Fibroblast of gingiva (primary cell): Measurements from ENCODE around the gene FAM168A.

Experiments
- DNase-seq: peaks from one replicate; pipeline ENCODE4 v3.0.0-alpha.2; 2011; ENCODE audit warnings: low read depth

The FAM168A gene

DNA sequence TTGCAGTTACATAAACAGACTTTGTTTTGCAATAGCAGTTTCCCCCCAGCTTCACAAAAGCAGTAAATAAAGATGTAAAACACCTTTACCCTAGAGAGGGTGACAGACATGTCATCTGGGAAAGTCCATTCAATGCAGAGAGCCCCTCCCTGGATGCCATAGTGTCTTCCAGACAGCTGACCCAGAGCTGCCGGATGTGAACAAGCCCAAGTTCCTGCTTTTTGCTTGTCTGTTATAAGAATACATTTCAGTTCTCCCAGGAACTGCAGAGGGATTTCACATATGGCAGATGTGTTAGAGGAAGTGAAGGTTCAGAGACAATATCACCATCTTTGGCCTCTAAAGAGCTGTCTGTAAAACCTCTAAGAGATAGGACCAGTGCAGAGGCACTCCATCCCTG lies 172.8 kb downstream of the FAM168A start:
- no peak for DNase-seq

DNA sequence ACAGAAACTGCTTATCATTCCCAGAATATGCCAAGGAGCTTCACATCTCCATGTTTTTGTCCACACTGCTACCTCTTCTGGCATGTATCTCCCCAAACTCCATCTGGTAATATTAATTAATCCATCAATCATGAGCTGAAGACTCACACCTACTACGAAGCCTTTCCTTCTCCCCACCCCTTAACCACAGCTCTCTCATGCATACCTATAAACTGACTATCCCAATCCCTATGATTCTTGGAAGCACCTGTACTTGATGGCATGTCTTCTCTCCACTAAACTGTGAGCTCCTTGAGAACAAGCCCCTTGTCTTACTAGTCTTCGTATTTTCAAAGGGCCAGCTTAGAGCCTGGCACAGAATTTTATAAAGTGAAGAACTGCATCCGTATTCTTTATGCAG lies 174.4 kb downstream of the FAM168A start:
- DNase-seq: no peak

DNA sequence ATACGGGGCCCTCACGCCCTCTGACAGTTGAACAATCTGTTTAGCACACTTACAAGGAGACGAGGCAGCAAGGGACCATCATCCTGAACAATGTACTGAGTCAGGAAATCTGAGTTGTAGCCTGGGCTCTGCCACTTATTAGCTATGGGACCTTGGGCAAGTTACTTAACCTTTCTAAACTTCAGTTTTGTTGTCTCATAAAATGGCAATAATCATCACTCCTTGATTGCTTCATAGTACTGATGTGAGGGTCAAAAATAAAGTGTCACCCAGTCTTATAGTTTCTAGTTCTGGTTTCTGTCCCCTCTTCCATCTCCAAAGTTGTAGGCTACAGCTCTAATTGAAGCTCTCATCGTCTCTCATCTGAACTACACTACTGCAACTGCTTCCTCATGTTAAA lies 175.0 kb downstream of the FAM168A start:
- no peak for DNase-seq

DNA sequence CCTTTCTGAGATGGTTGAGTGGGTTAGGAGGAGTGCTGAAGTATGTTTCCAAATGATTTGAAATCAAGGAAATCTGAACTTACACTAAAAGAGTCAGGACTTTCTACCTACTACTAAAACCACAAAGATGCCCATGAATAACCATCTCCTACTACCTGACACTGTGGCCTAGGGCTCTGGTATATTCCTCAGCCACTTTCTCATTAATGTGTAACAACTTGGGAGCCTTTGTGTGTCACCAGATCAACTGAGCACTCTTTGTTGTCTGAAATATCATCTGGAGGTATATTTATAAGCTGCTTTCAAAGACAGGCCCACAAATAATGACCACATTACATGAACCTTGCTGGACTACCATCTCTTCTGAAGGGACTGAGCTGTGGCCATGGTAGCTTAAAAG lies 177.8 kb downstream of the FAM168A start:
- no peak for DNase-seq

DNA sequence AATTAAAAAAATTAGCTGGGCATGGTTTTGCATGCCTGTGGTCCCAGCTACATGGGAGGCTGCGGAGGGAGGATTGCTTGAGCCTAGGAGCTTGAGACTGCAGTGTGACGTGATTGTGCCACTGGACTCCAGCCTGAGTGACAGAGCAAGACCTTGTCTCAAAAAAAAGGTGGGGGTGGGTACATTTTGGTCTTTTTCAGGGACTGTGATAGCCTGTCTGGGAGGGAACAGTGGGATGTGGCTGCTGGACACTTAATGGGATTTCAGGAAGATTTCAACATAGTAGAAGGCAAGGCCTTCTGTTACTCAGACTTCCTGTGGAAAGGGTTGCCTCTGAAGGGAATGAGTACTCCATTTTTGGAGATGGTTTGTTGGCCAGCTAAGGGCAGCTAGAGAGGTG lies 181.1 kb downstream of the FAM168A start:
- peak; percentile 39 for DNase-seq

DNA sequence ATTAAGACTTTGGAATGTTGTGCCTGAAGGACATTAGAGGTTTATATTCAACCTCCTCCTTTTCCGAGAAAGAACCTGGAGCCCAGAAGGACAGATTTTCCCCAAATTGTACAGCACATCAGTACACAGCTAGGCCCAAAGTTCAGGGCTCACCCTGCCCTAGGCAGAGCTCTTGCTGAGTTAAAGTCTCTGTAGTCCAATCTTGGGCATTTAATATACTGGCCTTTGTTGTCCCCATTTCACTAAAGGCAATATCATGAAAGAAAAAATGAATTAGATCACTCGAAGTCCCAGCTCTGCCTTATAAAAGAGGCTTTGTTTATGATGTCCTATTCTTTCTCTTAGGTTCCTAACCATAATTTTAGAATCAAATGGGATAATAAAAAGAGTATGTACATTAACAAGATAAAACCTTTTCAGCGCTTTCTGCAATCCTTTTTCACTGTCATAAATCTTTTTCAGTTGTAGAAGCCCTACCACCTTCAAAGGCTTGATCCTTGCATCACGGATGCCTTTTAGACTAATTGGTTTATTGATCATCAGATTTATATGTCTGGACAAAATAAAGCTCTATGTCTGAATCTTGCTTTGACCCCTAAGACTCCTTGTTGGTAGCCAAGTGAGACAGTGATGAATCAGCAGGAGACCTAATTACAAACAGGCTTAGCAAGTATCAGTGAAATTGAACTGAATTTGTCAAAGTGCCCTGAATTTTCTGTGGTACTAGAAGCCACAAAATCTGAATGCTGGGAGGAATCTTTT lies 181.9 kb downstream of the FAM168A start:
- peak; percentile 65 for DNase-seq

DNA sequence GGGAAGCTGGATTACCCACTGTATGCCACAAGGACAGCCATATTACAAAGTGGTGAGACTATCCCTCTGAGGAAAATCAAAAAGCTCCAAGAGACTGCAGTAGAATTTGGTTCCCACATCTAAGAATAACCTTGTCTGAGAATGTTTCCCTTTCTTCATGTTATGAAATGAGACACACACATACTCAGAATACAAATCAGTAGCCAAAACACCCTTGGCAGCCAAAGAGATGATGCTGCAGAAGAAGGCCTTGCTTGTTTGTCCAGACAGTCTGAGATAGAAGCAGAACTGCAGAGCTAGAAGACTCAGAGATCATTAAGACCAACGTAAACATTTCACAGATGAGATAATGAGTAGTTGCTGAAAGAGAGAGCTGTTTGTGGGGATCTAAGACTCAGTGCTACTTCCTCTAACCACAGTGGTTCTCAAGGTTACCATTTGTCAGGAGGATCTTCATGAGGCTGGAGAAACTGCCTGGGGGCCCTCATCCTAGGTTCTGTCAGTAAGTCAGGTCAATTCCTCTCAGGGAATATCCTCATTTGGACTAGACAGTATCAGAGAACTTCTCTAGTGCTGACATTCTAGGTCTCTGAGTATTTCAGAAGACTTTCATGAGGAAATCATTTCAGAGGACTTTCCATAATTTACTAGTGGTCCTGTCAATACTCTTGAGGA lies 182.8 kb downstream of the FAM168A start:
- peak; percentile 68 for DNase-seq

DNA sequence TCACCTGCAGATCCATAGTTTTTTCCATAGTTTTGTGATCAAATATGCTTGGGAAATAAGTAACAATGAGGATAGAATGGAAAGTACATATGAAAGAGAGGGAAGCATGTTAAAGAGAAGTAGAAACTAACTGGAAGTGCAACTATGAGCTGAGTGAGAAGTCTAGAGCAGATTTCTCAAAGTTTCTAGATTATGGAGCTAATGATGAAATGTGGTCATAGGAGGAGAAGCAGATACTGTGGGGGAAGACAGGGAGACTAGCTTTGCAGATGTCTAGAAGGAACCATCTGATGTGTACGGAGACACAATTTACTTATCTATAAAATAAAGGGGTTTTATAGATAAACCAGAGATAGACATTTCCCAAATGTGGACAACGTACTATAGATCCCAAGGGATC lies 184.7 kb downstream of the FAM168A start:
- DNase-seq: no peak

DNA sequence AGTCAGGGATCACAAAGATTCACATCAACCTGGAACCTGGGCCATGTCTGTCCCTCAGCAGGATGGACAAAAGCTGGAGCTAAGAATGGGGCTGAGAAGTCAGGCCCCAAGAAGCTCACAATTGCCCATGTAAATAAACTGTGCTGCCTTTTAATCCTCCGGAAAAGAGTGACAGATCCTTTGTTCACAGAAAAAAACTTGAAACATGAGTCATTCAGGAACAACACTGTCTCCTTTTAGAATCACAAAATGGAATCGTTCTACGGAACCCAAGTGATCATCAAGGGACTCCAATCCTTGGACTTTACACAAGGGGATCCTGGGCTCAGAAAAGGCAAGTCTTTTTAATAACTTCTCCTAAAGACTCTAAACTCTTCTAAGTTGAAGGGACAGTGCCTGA lies 185.6 kb downstream of the FAM168A start:
- no peak for DNase-seq

DNA sequence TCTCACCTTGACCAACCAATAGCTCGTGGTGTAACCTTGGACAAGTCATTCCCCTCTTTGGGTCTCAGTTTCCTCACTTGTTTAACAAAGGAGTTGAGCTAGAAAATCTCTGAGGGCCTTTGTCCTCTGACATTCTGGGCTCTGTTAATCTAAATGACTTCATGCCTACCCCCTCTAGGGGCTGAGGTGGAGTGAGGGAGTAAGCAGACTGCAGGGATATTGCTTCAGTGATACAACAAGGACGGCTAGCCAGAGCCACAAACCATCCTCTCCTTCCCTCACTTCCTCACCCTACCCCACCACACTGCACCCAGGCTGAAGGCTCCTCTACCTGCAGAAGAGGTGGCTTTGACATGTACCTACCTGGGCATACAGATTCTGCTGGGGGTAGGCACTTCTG lies 186.9 kb downstream of the FAM168A start:
- no peak for DNase-seq

DNA sequence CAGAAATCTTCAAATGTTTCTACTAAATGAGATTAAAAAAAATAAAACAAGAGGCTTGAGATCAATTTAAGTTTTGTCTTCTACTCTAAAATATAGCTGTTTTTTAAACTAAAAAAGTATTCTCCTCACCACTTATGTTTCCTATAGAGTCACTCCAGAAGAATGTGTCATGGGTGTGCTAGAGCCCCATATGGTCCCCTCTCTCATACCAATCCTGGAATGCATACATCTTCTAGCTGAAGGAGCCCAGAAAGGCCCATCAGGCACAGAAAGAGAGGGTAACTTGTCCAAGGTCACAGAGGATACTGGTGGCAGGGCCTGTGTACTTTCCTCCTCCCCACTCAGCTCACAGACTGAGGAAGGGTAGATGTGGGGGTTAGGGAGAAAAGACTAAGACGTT lies 187.3 kb downstream of the FAM168A start:
- no peak for DNase-seq

DNA sequence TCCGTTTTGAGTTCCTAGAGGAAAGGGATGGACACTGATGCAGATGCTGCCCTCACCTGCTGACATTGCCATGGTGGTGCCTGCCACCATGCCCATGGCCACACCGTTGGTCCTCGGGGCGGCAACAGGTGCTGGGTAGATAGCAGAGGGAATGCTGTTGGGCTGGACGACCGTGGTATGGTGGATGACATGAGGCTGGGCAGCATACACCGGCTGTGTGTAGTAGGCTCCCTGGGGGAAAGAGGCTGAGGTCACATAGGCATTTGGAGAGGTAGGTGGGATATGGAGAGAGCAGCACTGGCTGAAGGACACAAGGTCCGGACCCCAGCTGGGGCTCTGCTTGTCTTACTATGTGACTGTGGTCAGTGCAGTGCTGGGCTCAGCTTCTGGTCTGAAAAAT lies 188.5 kb downstream of the FAM168A start:
- no peak for DNase-seq

DNA sequence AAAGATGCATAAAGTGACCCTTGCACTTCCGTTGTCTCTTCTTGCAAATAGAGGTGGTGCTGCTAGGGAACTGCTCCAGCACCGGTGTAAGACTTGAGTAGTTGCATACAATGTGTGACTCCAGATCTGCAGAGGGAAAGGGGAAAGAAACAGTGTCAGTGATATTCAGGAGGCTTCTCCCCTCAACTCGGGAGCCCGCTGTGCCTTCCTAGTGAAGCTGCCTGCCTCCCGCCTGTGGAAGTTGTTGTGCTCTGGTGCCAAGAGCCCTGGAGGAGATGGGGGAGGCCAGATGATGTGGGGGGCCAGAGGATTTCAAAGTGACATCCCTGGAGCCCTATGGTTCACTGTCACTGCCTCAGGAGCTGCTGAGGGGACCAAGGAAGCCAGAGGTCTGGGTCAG lies 191.3 kb downstream of the FAM168A start:
- DNase-seq: no peak

DNA sequence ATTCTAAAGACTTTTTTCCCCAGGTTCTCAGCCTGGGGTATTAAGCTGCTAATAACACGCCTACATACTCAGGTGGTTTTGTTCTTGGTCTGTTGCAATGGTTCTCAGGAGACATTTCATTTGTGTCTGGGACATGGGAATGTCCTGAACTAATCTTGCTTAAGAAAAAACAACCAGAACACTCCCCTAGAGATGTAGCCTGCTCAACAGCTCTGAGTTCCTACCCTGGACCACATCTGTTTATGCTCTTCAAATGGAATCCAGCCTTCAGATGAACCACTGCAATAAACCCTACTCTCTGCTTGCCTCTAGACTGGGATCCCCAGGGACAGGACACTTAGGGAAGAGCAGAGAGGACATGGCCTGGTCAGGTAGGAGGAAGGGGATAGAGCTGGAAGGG lies 191.8 kb downstream of the FAM168A start:
- no peak for DNase-seq

DNA sequence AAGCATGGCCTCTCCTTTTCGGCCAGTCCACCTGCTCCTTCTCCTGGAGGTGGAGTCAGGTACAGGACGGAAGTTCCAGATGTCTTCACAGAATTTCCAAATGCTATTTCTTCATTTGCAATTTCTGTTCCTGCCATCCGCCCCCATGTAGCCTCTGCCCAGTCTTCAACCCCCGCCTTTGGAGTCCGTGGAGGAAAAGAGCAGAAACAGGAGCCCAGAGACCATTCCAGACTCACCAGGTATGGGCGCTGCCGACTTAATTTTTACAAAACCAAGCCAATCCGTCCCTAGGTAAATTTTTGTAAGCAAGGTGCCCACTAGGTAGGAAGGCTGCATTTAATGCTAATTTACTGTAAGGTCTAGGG lies 192.8 kb downstream of the FAM168A start:
- DNase-seq: no peak

DNA sequence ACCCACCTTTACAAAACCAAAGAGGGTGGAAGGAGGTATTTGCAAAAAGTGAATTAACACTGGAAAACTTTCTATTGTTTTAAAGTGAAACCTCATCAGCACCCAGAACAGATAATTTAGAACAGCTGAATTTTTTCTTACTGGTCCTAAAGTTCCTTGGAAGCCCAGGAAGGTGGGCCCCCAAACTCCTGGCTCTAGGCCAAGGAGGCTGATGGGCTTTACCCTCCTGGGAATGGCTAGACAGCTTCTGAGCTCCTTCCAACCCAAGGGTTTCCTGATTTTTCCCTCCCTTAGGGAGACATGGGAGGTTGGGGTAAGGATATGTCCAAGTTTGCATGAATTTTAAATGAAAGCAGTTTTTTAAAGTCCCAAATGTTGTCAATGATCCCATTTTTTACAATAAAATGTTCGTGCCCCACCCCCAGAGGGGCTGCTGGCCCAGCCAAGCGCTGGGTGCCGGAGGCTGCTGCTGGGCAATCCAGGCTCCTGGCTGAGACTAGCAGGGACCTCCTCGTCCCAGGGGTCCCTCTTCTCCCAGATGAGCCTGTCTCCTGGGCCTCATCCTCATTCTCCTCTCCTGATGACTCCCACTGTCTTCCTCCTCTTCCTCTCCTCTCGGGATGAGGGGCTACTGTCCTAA lies 193.3 kb downstream of the FAM168A start:
- DNase-seq: no peak

DNA sequence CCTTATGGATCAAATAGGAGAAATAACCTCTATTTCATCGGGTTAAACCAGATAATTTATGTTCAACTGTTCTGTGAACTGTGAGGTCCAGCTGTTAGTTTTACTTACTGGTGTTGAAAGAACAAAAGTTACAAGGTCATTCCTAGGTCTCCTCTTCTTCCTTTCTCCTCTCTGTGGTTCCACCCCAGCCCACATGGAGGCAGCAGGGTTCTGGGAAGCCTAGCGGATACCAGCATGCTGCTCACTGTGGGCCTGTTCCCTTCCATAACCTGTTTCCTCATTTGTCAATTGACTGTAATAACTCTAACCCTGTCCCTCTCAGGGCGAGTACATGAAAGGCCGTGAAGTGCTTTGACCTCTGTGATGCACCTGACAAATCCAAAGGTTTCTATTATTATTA lies 193.9 kb downstream of the FAM168A start:
- DNase-seq: peak; percentile 52

DNA sequence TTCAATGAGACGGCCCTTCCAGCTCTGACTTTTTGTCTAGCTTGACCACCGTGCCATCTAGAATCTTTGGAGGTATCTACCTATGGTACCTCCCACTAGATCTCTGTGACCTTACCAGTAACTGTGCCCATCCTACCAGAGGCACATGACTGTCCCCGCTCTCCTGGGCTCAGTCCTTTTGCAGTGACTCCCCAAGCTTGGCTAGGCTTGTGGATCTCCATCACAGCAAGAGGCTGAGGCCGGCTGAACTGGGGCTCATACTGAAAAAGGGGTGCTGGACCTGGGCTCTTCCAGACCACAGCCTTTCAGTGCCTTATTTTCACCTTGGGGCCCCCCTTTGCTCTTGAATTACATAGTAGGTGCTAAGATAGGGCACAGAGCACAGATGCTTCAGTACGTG lies 194.4 kb downstream of the FAM168A start:
- DNase-seq: no peak

DNA sequence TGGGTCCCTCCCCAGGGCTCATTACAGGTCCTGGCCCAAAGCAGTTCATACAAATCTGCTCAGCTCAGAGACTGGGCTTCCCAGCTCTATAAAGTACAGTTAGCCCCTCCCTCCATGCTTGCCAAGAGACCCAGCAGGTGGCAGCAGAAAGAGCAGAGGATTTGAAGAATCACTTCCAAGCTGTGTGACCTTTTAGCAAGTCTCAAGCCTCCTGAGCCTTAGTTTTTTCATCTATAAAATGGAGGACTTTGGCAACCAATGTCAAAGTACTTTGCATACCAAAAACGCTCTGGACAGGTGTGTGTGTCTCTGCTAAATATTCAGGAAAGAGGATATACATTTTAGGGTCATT lies 195.1 kb downstream of the FAM168A start:
- DNase-seq: no peak

DNA sequence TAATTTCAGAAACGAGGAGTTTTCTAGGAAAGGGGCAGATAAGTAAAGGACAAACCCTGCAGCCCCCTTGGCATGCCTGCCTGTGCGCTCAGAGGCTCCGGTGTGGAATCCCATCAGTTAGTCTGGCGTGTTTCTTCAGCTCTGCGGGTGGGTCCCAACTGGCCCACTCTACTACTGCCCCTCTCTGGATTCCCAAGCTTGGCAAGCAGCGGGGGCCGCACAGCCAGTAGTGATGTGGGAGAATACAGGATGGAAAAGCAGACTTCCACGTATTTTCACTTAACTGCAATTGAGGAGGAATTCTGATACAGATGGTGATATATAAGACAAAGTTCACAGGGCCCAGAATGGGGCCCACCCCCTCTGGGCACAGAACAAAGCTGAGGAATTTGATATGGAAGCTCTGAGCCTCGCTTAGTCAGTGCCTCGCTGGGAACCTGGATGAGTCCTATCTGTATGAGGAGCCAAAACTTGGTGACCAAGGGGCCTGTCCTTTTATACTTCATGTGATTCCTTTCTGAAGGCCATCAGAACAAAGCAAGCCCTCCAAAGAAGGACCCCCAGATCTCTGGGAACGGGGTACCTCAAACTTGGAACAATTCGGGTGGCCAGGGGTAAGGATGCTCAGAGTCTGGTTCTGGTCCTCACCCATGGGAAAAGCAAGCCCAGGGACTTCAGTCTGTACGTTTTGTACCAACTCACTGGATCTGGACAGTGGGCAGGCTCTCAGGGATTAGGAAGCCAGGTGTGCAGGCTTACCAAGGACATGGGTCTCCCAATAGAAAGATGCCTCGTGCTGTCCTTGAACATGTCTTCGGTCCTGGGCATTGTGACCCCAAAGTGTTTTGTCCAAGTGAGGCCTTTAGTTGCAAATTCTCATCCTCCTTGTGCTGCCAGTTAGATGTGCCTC lies 195.7 kb downstream of the FAM168A start:
- DNase-seq: peak; percentile 38

DNA sequence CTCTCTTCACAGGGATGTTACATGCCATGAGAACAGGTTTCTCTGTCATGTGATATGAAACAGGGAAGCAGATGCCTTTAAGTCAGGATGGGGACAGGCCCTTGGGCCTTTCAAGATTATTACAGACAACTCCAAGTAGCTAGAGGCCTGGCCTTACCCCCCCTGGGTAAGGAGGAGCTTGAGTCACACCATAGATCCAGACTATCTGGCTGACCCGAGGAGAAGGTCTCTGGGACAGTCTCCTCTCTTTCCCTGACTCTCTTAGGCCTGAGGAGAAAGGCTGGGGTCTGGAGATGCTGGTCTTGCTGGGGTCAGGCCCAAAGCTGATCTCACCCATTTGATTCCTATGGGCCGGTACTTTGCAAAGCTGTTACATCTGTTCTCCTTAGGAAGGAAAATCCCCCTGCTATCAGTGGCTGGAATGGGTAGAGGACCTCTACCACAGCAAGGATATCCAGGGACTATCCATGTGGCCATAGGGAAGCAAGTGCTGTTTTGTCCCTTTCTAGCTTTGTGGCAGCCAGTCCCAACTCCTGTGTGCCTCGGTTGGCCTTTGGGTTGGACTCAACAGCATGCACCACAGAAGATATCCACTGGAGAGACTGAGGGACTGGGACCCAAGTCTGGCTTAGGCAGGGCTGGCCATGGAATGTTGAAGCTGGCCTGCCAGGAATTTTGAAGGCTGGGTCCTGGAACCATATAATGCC lies 196.5 kb downstream of the FAM168A start:
- DNase-seq: no peak

DNA sequence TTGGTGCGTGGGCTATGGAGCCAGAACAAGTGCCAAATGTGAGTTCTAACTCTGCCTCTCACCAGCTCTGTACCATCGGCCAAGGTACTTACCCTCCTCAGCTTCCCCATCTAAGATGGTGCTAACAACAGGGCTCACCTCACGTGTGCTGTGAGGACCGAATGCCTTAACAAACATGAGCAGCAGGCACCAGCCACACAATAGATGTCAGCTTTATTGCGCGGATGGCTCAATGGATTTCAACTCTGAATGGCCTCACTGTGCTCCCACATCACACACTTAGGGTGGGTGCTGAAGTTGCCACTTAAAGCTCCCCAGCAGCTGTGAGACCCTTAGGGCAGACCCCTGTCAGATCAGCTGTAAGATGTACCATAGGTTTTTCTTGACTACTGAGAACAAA lies 197.6 kb downstream of the FAM168A start:
- DNase-seq: no peak
